HG03066 (cell line): ENCODE data around the gene SYS1.
A peak's percentile ranks its signal among the peaks of the same experiment; 100 is the strongest.

ENCODE experiments used
- ATAC-seq: cut with Tn5 transposase; IDR thresholded peaks from one replicate; pipeline ENCODE4 v1.9.1; 2021; ENCODE audit warnings: low read depth; ENCODE audit not compliant: unreplicated experiment

Gene SYS1

DNA sequence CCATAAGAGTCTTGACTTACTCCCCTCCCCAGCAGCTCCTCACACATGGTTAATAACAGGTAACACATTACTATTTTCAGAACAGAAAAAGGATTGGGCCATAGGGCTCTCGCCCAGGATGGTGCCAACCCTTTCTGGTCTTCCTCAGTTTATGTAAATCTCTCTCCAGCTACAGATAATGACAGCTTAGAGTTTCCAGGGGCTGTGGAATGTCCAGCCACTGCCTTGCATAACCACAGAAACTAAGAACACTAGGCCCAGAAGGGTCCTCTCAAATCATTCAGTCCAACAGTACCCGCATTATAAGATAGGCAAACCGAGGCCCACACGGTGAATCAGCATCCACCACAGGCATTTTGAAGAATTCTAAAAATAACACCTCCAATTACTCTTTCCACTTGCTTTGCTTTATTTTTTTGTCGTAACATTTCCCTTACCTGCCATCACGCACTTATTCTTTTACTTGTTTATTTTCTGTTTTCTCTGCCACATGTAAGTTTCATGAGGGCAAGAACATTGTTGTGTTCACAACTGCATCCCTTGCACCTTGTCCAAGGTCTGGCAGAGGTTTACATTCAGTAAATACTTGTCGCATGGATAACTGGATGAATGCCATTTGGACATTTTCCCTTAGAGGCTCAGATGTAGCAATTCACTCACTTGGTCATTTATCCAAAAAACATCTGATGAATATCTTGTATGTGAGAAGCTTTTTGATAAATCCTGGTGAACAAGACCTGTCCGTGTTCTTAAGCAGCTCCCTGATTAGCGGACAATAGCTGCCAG, 8.3 kb upstream of the SYS1 start:
- no peak for ATAC-seq

DNA sequence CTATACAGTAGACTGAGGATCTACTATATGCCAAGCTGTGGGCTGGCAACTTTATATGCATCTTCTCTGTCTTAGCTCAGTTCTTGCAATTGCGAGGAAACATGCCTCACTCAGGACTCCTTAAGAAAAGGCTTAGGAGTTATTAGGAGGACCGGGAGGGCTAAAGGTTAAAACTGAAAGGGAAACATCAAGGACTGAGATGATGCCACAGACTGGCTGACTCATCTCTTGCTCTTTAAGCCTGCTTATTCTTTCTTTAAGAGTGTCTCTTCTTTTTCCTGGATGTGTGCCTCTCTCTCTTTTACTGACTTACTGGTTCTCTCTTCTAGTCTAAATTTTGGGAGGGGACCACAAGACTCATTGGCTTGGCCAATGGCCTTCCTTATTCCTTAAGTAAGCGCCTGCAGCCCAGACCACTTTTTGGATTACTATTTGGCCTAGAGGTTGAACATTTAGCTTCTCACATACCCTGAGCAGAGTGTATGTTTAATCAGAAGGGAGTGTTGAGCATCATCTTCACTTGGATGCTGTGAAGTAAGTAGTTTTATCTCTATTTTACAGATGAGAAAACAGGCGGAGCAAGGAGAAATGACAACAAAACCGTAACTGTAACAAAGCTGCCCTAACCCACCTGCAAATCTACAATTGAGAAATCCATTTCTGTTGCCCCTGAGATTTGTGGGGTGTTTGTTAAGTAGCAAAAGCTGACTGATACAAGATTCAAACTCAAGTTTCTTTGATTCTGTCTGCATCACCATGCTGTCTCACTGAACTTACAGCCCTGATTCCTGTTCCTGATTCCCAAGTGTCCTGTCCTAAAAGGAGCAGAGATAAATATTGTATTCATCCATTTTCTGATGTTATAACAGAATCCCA, 7.5 kb upstream of the SYS1 start:
- ATAC-seq, result no peak

DNA sequence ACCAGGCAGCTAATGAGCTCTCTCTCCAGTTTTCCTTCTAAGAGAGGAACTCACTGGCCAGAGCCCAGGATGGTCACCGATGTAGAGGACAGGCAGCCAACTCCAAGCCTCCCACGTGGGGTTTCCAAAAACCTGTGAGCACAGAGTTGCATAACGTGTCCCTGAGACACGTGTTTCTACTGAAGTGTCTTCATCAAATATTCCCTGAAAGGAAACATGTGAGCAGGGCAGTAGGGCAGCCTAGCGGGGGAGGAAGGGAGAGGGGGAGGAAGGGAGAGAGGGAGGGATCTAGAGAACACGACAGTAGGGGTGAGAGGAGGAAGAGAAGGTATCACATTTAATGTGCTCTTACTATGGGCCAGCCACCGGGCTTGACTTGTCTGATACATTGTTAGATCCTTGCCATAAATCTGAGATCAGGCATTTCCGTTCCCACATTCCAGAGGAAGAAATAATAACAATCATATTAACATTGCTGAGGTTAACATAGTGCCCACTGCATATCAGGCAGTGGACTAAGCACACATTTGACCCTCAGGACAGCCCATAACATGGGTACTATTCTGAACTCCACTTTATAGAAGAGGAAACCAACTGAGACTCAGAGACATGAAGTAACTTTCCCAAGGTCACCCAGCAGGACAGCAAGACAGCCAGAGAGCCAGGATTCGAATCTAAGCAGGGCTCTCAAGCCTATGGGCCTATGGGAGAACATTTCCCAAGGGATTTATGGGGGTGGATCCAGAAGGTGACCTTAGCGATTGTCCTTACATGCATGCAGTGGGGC, 4.5 kb upstream of the SYS1 start:
- ATAC-seq, result no peak

DNA sequence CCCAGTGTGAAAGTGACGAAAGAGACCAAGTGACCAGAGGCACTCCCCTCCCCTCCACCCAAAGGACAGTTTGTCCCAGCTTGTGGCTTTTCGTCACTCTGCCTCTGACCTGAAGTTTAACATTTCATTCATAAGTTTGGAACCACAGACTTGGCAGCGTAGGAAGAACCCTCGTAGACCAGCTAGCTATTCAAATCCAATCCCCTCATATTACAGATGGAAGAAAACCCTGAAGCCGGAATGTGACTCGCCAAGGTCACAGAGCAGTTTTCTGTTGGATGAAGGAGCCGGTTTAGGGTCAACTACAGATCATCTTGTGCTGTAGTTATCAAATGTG, 3.9 kb upstream of the SYS1 start:
- ATAC-seq, result no peak

DNA sequence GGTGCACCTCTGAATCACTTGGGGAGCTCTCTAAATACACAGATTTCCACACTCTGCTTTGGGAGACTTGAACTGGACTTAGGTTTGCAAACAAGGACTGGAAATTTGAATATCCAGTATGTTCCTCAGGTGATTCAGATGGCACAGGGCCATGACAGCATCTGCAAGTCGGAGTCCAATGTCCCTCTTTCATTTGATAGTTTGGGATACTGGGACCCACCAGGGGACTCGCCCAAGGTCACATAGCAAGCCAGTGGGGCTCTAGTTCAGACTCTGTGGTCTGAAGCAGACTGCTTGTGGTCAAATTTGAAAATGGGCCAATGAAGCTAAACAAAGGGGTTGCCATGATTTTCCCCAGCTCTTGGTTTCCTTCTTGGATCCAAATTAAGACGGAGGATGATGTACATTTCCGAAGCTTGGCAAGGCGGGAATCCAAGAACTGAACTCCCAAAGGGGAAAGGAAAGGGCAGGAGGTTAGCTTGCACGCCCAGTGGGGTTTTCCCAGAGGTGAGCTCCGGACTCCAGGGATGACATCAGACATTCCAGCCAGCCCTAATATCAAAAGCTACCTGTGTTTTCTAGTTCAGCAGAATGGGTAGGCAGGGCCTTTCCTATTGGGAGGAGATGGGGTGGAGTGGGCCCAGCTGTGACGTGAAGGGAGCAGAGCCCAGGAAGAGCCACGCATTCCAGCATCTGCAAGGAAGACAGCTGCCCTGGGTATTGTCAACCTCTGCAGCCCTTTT, 3.4 kb upstream of the SYS1 start:
- ATAC-seq, result no peak

DNA sequence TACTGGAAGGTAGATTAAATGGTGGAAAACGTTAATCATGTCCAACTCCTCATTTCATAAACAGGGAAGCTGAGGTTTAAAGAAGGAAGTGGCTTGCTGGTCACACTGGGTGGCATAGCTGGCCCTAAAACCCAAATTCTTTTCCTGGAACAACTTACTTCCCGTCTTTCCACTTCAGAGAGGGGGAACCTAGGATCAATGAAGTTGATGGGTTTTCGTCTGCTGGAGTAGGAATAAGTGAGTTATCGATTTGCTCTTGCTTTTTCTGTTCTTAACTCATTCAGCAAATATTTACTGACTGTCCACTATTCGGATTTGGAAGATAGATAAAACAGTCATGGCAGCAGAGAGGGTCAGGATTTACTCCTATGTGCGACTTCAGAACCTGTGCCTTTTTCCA, 1.2 kb upstream of the SYS1 start:
- ATAC-seq, result no peak

DNA sequence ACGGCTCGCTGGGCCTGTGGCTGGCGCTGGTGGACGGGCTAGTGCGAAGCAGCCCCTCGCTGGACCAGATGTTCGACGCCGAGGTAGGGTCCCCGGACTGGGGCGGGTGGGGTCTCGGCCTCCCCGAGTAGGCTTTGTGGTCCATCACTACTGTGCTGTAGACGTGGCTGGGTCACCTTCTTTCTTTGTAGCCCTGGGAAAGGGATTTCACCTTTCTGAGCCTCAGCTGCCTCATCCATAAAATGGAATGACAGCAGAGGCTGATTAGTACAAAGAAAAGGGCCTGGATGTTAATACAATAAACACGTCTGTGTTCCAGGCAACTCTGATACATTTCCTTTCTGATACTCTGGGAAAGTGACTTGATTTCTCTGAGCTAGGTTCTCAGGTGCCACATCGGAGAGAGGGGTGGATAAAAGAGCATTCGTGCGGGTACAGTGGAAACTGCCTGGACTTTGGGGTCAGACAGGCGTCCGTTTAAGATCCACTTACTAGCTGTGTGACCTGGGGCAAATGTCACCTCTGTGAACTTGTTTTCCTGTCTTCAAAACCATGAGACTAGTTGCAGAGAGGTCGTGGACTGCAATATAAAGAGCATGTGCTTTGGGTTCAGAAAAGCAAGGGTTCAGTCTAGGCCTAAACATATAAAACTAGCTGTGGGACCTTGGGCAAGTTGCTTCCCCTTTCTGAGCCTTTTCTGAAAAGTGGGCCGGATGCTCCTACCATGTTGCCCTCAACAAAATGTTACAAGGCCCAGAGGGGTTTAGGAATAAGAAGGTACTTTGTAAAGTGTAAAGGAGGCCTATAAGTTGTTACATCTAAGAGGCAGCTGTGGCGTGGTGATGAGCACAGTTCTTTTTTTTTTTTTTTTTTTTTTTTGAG, 896 bp downstream of the SYS1 start:
- ATAC-seq, result no peak

DNA sequence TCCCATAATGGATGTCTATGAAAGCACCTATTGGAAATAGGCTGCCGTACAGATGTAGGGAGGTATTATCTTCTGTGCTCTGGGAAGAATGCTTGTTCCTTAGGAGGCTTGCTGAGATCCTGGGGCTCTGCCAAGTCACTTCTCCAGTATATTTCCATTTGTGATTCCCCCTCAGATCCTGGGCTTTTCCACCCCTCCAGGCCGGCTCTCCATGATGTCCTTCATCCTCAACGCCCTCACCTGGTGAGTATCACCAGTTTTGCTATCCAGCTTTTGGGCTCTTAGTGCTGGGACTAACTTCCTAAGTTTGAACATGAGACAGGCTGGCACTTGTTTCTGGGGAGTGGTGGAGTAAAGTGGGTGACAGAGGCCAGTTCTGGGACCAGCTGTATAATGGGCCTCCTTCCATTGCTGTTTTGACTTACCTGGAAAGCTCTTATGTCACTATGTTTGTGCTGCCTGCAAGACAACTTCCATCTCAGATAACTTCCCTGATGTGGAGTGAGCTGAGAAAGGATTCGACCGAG, 2.6 kb downstream of the SYS1 start:
- no peak for ATAC-seq

DNA sequence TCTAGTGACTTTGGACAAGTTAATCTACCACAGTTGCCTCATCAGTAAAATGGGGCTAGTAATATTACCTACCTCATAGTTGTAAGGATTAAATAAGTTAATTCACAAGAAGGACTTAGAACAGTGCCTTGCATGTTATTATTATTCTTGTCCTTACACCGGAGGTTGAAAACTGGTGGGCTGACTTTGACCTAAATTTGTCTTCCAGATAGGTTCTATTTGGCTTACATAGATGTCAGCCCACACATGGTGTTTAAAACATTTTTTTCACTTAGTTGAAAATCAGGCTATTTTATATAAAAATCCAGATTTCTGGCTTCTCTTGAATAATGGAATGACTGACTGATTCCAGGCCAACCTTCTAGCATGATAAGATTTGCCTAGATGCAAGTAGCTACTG, 3.2 kb downstream of the SYS1 start:
- no peak for ATAC-seq

DNA sequence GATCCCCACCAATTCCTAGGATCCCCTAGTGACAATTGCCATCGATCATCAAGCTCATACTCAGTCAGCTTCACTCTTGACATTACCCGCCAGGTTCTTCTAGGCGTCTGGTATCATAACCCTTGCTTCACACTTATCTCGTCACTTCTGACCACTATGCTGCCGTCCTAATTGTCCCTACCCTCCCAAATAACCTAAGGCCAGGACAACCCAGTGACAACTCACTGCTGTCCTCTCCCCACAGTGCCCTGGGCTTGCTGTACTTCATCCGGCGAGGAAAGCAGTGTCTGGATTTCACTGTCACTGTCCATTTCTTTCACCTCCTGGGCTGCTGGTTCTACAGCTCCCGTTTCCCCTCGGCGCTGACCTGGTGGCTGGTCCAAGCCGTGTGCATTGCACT, 3.7 kb downstream of the SYS1 start:
- ATAC-seq, result no peak

DNA sequence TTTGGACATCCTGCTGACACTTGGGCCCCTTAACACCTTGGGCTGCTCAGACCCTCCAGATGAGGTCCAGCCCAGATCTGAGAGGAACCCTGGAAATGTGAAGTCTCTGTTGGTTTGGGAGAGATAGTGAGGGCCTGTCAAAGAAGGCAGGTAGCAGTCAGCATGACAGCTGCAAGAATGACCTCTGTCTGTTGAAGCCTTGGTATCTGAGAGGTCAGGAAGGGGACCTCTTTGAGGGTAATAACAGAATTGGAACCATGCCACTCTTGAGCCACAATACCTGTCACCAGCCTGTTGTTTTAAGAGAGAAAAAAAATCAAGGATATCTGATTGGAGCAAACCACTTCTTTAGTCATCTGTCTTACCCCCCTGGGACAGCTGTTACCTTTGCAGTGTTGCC, 4.2 kb downstream of the SYS1 start:
- ATAC-seq, result no peak

DNA sequence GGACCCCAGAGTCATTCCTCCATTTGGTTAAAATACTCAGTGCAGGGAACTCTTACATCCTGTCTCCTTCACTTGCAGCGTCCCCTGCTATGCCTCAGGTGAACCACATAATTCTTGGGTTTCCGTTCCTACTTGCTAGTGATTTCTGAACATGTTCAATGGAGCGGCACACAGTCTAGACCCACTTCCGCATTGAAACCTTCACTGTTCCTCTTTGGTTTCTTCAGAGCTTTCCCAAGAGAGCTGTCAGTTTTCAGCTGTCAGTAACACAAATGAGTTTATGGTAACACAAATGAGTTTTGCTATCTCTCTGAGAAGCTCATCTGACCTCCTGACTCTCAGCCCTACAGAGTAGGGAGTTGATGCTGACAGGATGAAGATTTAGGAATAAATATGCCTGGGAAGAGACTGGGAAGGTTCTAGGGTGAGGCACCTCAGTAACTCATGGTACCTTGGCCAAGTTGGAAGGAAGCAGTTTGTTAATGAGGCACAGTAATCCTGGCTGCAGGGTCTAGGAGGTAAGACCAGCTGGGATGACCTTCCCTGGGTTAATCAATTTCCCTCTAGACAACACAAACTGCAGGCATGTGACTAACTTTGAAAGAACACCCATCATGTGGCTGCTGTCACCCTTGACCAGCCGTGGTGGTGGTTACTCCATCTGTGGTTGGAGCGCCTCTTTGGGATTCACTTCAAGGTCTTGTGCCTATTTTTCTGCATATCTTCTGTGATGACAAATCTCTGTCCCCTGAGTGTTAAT, 5.4 kb downstream of the SYS1 start:
- peak; percentile 78 for ATAC-seq

DNA sequence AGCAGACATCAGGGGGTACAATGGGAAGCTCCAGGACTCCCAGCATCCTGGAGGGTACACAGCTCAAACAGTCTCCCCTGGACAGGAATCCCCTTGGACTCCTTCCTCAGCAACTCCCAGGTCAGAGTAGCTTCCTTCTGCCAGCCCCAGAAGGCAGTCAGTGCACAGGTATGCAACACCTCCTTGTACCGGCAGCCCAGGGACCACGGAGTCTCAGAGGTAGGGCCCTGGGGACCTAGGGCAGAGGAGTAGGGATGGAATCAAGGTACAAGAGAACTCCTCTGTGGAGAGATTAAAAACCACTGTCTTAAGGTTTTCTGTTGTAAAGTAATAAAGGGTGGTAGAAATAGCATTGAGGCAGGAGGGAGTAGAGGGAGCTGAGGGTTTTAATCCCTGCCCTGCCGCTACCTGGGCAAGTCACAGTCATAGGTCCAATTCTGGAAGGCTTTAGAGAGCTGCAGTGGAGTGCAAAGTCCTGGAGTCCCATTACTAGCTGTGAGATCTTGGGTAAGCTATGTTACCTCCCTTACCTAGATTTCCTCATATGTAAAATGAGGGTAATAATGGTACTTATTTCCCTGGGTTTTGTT, 7.7 kb downstream of the SYS1 start:
- ATAC-seq, result no peak

DNA sequence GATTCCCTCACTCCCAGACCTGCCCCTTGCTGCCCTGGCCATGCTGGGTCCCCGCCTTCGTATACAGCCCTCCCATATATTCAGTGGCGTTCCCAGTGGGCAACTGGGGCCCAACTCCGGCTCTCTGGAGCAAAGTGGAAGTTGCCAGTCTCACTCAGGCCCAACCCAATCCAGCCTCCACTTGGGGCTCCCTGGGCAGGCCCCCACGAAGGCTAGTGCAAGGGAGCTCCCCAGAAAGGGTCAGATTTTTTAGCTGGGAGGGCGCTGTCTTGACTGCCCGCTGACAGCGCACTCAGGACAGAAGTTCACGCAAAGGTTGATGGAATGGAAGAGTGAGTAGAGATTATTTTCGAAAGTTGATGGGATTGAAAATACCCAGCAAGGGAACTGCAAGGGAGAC, 9.3 kb downstream of the SYS1 start:
- no peak for ATAC-seq

DNA sequence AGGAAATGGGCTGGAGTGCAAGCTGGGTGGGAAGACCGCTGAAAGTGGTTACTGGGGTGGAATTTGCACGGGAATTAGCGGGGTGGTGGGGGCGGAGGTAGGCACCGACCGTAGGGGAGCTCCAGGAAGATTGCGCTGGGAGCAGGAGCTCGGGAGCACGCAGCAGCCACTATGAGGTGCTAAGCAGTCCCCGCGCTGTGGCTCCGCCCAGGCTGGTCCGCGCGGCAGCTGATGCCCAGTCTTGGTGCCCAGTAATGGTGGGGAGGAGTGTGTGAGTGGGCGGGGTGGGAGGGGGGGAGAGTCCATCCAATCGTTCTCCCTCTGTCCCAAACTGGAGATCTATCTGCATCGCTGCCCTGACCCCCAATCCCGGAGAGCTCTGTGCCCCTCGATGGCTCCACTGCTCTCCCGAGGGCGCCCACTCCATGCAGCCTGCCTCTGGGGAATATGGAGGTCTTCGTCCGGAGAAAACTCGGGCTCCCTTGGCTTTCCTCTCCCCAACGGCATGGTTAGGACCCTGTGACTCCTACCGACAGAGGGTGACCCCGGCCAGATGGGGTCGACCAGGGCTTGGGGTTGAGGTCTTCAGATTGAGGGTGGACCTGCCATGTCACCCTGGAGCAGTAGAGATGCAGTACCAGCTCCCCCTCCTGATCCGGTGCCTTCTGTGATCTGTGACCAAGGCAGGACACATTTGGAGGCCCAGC, 9.8 kb downstream of the SYS1 start:
- ATAC-seq, result no peak

DNA sequence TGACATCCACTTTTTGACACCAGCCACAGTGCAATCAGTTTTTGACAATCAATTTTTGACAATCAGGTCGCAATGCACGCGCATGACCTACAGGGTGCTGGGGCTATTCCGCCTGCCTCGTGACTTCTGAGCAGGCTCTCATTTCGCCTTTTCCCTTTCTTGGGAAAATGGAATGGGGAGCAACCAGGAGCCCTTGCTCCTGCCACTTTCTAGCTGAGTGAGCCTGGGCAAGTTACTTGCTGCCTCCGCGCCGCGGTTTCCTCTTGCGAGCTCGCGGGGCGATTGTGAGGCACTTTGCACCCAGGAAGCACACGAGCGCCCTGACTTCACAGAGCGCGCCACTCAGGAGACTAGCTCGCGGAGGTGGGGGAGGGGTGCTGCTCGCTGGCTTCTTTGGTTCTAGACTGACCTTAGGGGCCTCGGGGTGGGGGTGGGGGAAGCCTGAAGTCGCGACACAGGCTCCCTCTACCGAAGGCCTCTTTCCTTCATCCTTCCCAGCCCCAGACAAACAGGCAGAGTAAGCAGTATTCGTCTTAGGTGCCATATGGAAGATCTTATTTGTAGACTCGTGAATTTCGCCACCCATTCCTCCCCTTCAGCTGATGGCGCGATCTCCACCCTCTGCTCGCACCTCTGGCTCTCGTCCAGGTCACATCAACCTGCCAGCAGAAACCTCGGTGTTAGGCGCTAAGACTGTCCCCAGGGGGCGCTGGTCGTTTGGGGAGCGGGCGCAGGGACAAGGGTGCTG, 10.6 kb downstream of the SYS1 start:
- no peak for ATAC-seq

DNA sequence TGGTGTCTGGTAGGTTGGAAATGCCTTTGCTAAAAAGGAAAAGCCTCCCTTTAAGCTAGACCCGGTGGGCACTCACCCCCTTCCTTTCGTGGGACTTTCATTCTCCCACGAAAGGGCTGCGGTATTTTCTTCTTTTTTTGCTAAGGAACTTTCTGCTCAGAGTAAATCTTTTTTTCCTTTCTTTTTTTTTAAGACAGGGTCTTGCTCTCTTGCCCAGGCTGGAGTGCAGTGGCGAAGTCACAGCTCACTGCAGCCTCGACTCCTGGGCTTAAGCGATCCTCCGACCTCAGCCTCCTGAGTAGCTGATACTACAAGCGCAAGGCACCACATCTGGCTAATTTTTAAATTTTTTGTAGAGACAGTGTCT, 11.1 kb downstream of the SYS1 start:
- ATAC-seq, result no peak
